SK-N-SH (cell line): ENCODE results near the gene ANO3. TPM values are rescaled to one million over a fixed set of nuclear protein-coding genes. Genes with fewer than 3 reads are reported as not detected.

Experiments used
- CTCF ChIA-PET: fragments of 300-600, 350-600 bp; formaldehyde crosslinking; extraction: SDS; loops from one replicate; lab custom pipeline; 2021; lab: Yijun Ruan, JAX
- POLR2A ChIA-PET: fragments of 350-600 bp; sonication (Branson Sonifier 250); formaldehyde crosslinking; extraction: SDS; loops from one replicate; lab custom pipeline; 2020; ENCODE audit warnings: antibody characterized with exemption, inconsistent platforms; lab: Yijun Ruan, JAX
- DNase-seq: peaks from one replicate; pipeline ENCODE4 v3.0.0; 2012
- H2AFZ ChIP-seq: fragments of 200-600 bp; sonication (generic); 2 replicates; pipeline ENCODE4 v1.8.1; 2016; ENCODE audit warnings: antibody characterized with exemption, mild to moderate bottlenecking, low read depth
- H3F3A ChIP-seq: fragments of 200-600 bp; sonication (generic); replicated peaks from 2 replicates; pipeline ENCODE3; 2016; ENCODE audit warnings: antibody characterized with exemption, mild to moderate bottlenecking; ENCODE audit not compliant: insufficient read depth
- H3K27ac ChIP-seq, 2 experiments: fragments of 200-500 bp in 1 of 2; fragments of 200-600 bp in 1 of 2; sonication (Bioruptor generic) in 1 of 2; sonication (generic), shearing (Covaris generic) in 1 of 2; 2 replicates each; pipeline versions ENCODE4 v1.5.1 to v1.6.1; 2014 to 2016; ENCODE audit warnings: low read depth in 2 of 2, inconsistent platforms in 1 of 2, low read length in 1 of 2, mild to moderate bottlenecking in 1 of 2, mixed read lengths in 1 of 2
- H3K27me3 ChIP-seq: fragments of 200-600 bp; sonication (generic), shearing (Covaris generic); 2 replicates; pipeline ENCODE4 v1.6.1; 2016; ENCODE audit warnings: mixed run types; ENCODE audit not compliant: insufficient read depth
- H3K36me3 ChIP-seq, 2 experiments: fragments of 200-500 bp in 1 of 2; fragments of 200-600 bp in 1 of 2; sonication (Bioruptor generic) in 1 of 2; sonication (generic) in 1 of 2; replicated peaks in 1 of 2; 2 replicates each; pipeline versions ENCODE3 to v1.5.1; 2014 to 2016; ENCODE audit warnings: low read length in 1 of 2, mild to moderate bottlenecking in 1 of 2; ENCODE audit not compliant: insufficient read depth in 2 of 2, control insufficient read depth in 1 of 2
- H3K4me1 ChIP-seq, 2 experiments: fragments of 200-500 bp in 1 of 2; fragments of 200-600 bp in 1 of 2; sonication (Bioruptor generic) in 1 of 2; sonication (generic), shearing (Covaris generic) in 1 of 2; 2 replicates each; pipeline versions ENCODE4 v1.5.1 to v1.6.1; 2014 to 2016; ENCODE audit warnings: low read depth in 1 of 2, low read length in 1 of 2, mixed run types in 1 of 2; ENCODE audit not compliant: insufficient read depth in 2 of 2, control insufficient read depth in 1 of 2
- H3K4me2 ChIP-seq: fragments of 200-600 bp; sonication (generic), shearing (Covaris generic); 2 replicates; pipeline ENCODE4 v1.6.1; 2017; ENCODE audit warnings: mixed run types
- H3K4me3 ChIP-seq, 2 experiments: fragments of 200-500 bp in 1 of 2; fragments of 200-600 bp in 1 of 2; sonication (Bioruptor generic) in 1 of 2; sonication (generic), shearing (Covaris generic) in 1 of 2; 2 replicates each; pipeline versions ENCODE4 v1.5.1 to v1.8.1; 2014 to 2016; ENCODE audit warnings: low read depth in 2 of 2, inconsistent platforms in 1 of 2, low read length in 1 of 2, mild to moderate bottlenecking in 1 of 2, mixed read lengths in 1 of 2, moderate library complexity in 1 of 2
- H3K79me2 ChIP-seq: fragments of 200-600 bp; sonication (generic); 2 replicates; pipeline ENCODE4 v1.8.1; 2017; ENCODE audit warnings: mild to moderate bottlenecking; ENCODE audit not compliant: insufficient read depth
- H3K9ac ChIP-seq: fragments of 200-600 bp; sonication (generic); 2 replicates; pipeline ENCODE4 v1.6.1; 2017; ENCODE audit warnings: mixed run types
- H3K9me2 ChIP-seq: fragments of 200-600 bp; sonication (generic); 2 replicates; pipeline ENCODE4 v1.6.1; 2017; ENCODE audit warnings: mixed run types
- H3K9me3 ChIP-seq: fragments of 200-600 bp; sonication (generic); 2 replicates; pipeline ENCODE4 v1.6.1; 2017; ENCODE audit warnings: mixed run types, mild to moderate bottlenecking, moderate library complexity
- H4K20me1 ChIP-seq: fragments of 200-600 bp; sonication (generic); 2 replicates; pipeline ENCODE4 v1.6.1; 2017; ENCODE audit warnings: mild to moderate bottlenecking, mixed run types; ENCODE audit not compliant: insufficient read depth
- ELF1 ChIP-seq: IDR thresholded peaks from 2 replicates; pipeline ENCODE4 v1.4.0; 2012
- EP300 ChIP-seq, 2 experiments: IDR thresholded peaks; 2 replicates each; pipeline versions ENCODE4 v1.4.0 to v1.6.1; 2012; ENCODE audit warnings: borderline replicate concordance in 1 of 2, low read depth in 1 of 2, low read length in 1 of 2
- FOSL2 ChIP-seq: IDR thresholded peaks from 2 replicates; pipeline ENCODE4 v1.4.0; 2012; ENCODE audit warnings: low read depth, mild to moderate bottlenecking, moderate library complexity, borderline replicate concordance
- MEF2A ChIP-seq: IDR thresholded peaks from 2 replicates; pipeline ENCODE4 v1.4.0; 2012; ENCODE audit warnings: low read depth, borderline replicate concordance
- MXI1 ChIP-seq: IDR thresholded peaks from 2 replicates; pipeline ENCODE4 v1.6.1; 2012; ENCODE audit warnings: mild to moderate bottlenecking, low read depth, low read length, improper control_type of control experiment
- NFIC ChIP-seq: IDR thresholded peaks from 2 replicates; pipeline ENCODE4 v1.4.0; 2012; ENCODE audit warnings: borderline replicate concordance
- RCOR1 ChIP-seq: fragments of 150-350 bp; IDR thresholded peaks from 2 replicates; pipeline ENCODE4 v1.6.1; 2017; ENCODE audit warnings: antibody characterized with exemption, low read length
- REST ChIP-seq: IDR thresholded peaks from 2 replicates; pipeline ENCODE4 v1.6.1; 2012; ENCODE audit warnings: mild to moderate bottlenecking, low read depth, low read length, moderate library complexity
- RFX5 ChIP-seq: IDR thresholded peaks from 2 replicates; pipeline ENCODE4 v1.6.1; 2012; ENCODE audit warnings: mild to moderate bottlenecking, improper control_type of control experiment, low read length
- TAF1 ChIP-seq: IDR thresholded peaks from 2 replicates; pipeline ENCODE4 v1.6.1; 2012; ENCODE audit warnings: low read depth, mild to moderate bottlenecking, low read length, moderate library complexity, borderline replicate concordance
- USF1 ChIP-seq: IDR thresholded peaks from 2 replicates; pipeline ENCODE4 v1.4.0; 2012; ENCODE audit warnings: low read depth, borderline replicate concordance
- YY1 ChIP-seq: IDR thresholded peaks from 2 replicates; pipeline ENCODE4 v1.4.0; 2012; ENCODE audit warnings: low read depth, mild to moderate bottlenecking
- ZBTB33 ChIP-seq: IDR thresholded peaks from 2 replicates; pipeline ENCODE4 v1.4.0; 2012; ENCODE audit warnings: low read depth, borderline replicate concordance
- WGBS: methylation state at CpG from one replicate; pipeline ENCODE4 v1.1.6; 2017; ENCODE audit warnings: low lambda C conversion rate; 5-methylcytosine and 5-hydroxymethylcytosine counted together
- polyA plus RNA-seq, 3 experiments: library from polyadenylated mRNA; depleted of rRNA; stranded (reverse); fragments of >200 nt; gene quantifications; 2 replicates each; pipeline ENCODE4 v1.2.3, GENCODE V29; 2012
- TF ChIP-seq, protein P1 (sequence below): fragments of 200-600 bp; sonication (generic); IDR thresholded peaks from 2 replicates; pipeline ENCODE4 v1.6.1; 2017; ENCODE audit warnings: antibody characterized with exemption, mild to moderate bottlenecking, moderate library complexity

Gene ANO3
- polyA plus RNA-seq, 1 of the 3 experiments (the other 2 are of a cell fraction) = 0.13 TPM

DNA sequence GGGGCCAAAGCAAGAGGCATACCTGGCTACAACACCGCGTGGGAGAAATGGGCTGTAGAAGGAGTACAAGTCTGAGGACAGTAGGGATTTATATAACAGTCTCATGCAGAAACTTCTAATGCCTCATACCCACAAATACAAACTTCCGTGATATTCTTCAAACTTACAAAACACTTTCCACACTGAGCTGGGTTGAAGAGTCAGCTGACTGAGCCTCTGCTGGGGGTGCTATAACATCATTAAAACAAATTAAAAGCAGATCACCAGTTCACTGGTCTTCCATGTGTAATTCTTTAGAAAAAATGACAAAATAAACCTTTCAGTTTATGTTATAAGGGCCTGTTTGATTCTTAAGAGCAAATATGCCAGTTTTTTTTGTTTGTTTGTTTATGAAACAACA is 148.1 kb downstream of the ANO3 start:
- 86% methylated on average over 3 of the region's 3 CpGs for WGBS
- no peak overlapping the region for H3K9ac ChIP-seq
- H4K20me1 ChIP-seq = no peaks in the 10 kb centered on the region
- no peaks in the 10 kb centered on the region for H3K36me3 ChIP-seq
- no peak for TF ChIP-seq RCOR1
- no peak for TF ChIP-seq MXI1
- TF ChIP-seq, protein P1, sequence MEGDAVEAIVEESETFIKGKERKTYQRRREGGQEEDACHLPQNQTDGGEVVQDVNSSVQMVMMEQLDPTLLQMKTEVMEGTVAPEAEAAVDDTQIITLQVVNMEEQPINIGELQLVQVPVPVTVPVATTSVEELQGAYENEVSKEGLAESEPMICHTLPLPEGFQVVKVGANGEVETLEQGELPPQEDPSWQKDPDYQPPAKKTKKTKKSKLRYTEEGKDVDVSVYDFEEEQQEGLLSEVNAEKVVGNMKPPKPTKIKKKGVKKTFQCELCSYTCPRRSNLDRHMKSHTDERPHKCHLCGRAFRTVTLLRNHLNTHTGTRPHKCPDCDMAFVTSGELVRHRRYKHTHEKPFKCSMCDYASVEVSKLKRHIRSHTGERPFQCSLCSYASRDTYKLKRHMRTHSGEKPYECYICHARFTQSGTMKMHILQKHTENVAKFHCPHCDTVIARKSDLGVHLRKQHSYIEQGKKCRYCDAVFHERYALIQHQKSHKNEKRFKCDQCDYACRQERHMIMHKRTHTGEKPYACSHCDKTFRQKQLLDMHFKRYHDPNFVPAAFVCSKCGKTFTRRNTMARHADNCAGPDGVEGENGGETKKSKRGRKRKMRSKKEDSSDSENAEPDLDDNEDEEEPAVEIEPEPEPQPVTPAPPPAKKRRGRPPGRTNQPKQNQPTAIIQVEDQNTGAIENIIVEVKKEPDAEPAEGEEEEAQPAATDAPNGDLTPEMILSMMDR = no peak
- no peak for TF ChIP-seq YY1
- no peak for TF ChIP-seq REST
- TF ChIP-seq FOSL2 = no peak
- no peak for TF ChIP-seq ELF1
- no peak for TF ChIP-seq NFIC
- no peak for TF ChIP-seq EP300 (IDR thresholded peaks at IDR 0.05; ENCODE audit: borderline replicate concordance in 1 of 2, low read depth in 1 of 2, low read length in 1 of 2)
- no peak for TF ChIP-seq TAF1
- no peak for TF ChIP-seq MEF2A
- TF ChIP-seq, all 33 proteins: peak for 0
- ChIA-PET POLR2A (no interaction called here), CTCF (interaction anchor here (0.7 kb wide), 1 partner anchor 71 kb away, joined by 3 read pairs; no protein-coding TSS in a partner anchor)
- H3K4me1 ChIP-seq = peaks cover 0 to 3% of the 10 kb centered on the region in 2 experiments; a peak in 1 of 4 replicates
- no peaks in the 10 kb centered on the region for H3K9me3 ChIP-seq
- DNase-seq = no peak
- no peaks in the 10 kb centered on the region for H3K79me2 ChIP-seq
- no peaks in the 10 kb centered on the region for H3F3A ChIP-seq
- H3K27me3 ChIP-seq = no peaks in the 10 kb centered on the region
- H3K9me2 ChIP-seq = no peaks in the 10 kb centered on the region
- H3K4me3 ChIP-seq = no peak overlapping the region
- H3K4me2 ChIP-seq = no peak overlapping the region
- H2AFZ ChIP-seq = 0 out of 2 replicates have a peak overlapping the region, but pooled peaks have one; percentile 3
- no peak overlapping the region for H3K27ac ChIP-seq

- no peaks in the 10 kb centered on the region for H3K36me3 ChIP-seq
- POLR2A ChIA-PET = interaction anchor here (0.5 kb wide), 1 partner anchor 12 kb away, joined by 6 read pairs; no protein-coding TSS in a partner anchor
- no peaks in the 10 kb centered on the region for H3K79me2 ChIP-seq
- H3K9ac ChIP-seq = no peak overlapping the region
- H2AFZ ChIP-seq = no peak overlapping the region
- no peak overlapping the region for H3K27ac ChIP-seq
- H3F3A ChIP-seq = no peaks in the 10 kb centered on the region
- no peaks in the 10 kb centered on the region for H3K27me3 ChIP-seq
- DNase-seq = no peak
- no peaks in the 10 kb centered on the region for H3K9me2 ChIP-seq
- 25% methylated on average over 2 of the region's 2 CpGs for WGBS
- no peak overlapping the region for H3K4me3 ChIP-seq
- H3K4me1 ChIP-seq = peaks cover 0 to 3% of the 10 kb centered on the region in 2 experiments; a peak in 1 of 4 replicates
- no peaks in the 10 kb centered on the region for H4K20me1 ChIP-seq
- no peaks in the 10 kb centered on the region for H3K9me3 ChIP-seq
- H3K4me2 ChIP-seq = no peak overlapping the region
- CTCF ChIA-PET = no interaction called here
- TF ChIP-seq RFX5 (no peak), ZBTB33 (no peak), TAF1 (no peak), FOSL2 (no peak), EP300 (IDR thresholded peaks at IDR 0.05; ENCODE audit: borderline replicate concordance in 1 of 2, low read depth in 1 of 2, low read length in 1 of 2) (no peak), USF1 (no peak), REST (no peak), ELF1 (no peak)
Measured at GRCh38 chr11:26483108-26483507, 151.2 kb downstream of the ANO3 start.
